ENCODE measurements around the gene DCAF17.
"Not testable (repeated sequence)": the region's sequence is repeated elsewhere in the genome, so short reads cannot be mapped to it uniquely, and the experiment has no call there.

DCAF17 gene

GRCh38 chr2:171469176-171469575 lies 35.1 kb downstream of the DCAF17 start:
- no peak for DNase-seq

- DNase-seq: no peak
These were observed 36.1 kb downstream of the DCAF17 start for GRCh38 chr2:171470129-171470528.

GRCh38 chr2:171475979-171476378 lies 42.0 kb downstream of the DCAF17 start:
- DNase-seq: no peak

GRCh38 chr2:171478345-171478744 lies 44.3 kb downstream of the DCAF17 start:
- DNase-seq: no peak

GRCh38 chr2:171479154-171479814 lies 45.3 kb downstream of the DCAF17 start:
- DNase-seq: no peak

- DNase-seq: no peak
These were observed 46.9 kb downstream of the DCAF17 start for GRCh38 chr2:171480908-171481307.

GRCh38 chr2:171482308-171482707 lies 48.3 kb downstream of the DCAF17 start:
- DNase-seq: no peak

- no peak for DNase-seq
These were observed 48.9 kb downstream of the DCAF17 start for GRCh38 chr2:171482877-171483276.

GRCh38 chr2:171483793-171484192 lies 49.8 kb downstream of the DCAF17 start:
- DNase-seq: no peak

- no peak for DNase-seq
These were observed 51.1 kb downstream of the DCAF17 start for GRCh38 chr2:171485116-171485515.

GRCh38 chr2:171487201-171487600 lies 53.2 kb downstream of the DCAF17 start:
- DNase-seq: no peak

- no peak for DNase-seq
These were observed 53.8 kb downstream of the DCAF17 start for GRCh38 chr2:171487803-171488259.

- no peak for DNase-seq
These were observed 56.6 kb downstream of the DCAF17 start for GRCh38 chr2:171490577-171490976.

GRCh38 chr2:171491292-171491691 lies 57.3 kb downstream of the DCAF17 start:
- no peak for DNase-seq

- DNase-seq: no peak
These were observed 58.6 kb downstream of the DCAF17 start for GRCh38 chr2:171492664-171493063.

GRCh38 chr2:171497664-171498063 lies 63.6 kb downstream of the DCAF17 start:
- DNase-seq: not testable (repeated sequence)

- DNase-seq: no peak
These were observed 71.3 kb downstream of the DCAF17 start for GRCh38 chr2:171505374-171505773.

GRCh38 chr2:171509945-171510731 lies 76.1 kb downstream of the DCAF17 start:
- DNase-seq: no peak

- no peak for DNase-seq
These were observed 78.0 kb downstream of the DCAF17 start for GRCh38 chr2:171512014-171512413.

- no peak for DNase-seq
These were observed 78.7 kb downstream of the DCAF17 start for GRCh38 chr2:171512683-171513195.

- DNase-seq: no peak
These were observed 79.7 kb downstream of the DCAF17 start for GRCh38 chr2:171513719-171514160.

- DNase-seq: no peak
These were observed 81.0 kb downstream of the DCAF17 start for GRCh38 chr2:171514908-171515582.

GRCh38 chr2:171515672-171516298 lies 81.8 kb downstream of the DCAF17 start:
- no peak for DNase-seq

Data from stimulated activated CD4-positive, alpha-beta T cell treated with anti-CD3 and anti-CD28 coated beads, Interleukin-2, amount 100 ng/mL, for 24 hours (primary cell).